Lower lobe of right lung (tissue), 2 donors: ENCODE results near the gene SPDL1. TPM values are rescaled to one million over a fixed set of nuclear protein-coding genes. Genes with fewer than 3 reads are reported as not detected.

ENCODE experiments used
- ATAC-seq, 2 donors: fragments of 200-7000 bp; cut with Tn5 transposase; one replicate each; pipeline ENCODE4 v1.9.1; 2020 to 2022; ENCODE audit warnings: mild to moderate bottlenecking in 2 of 2, moderate library complexity in 2 of 2
- DNase-seq: peaks from one replicate; pipeline ENCODE4 v3.0.0-alpha.2; 2020
- H3K27ac ChIP-seq: fragments of 200-600 bp; one replicate; pipeline ENCODE4 v1.8.0; 2022
- H3K27me3 ChIP-seq: fragments of 200-600 bp; one replicate; pipeline ENCODE4 v1.8.0; 2022; ENCODE audit warnings: low read depth
- H3K36me3 ChIP-seq: fragments of 200-600 bp; one replicate; pipeline ENCODE4 v1.8.0; 2022; ENCODE audit warnings: mild to moderate bottlenecking
- H3K4me1 ChIP-seq: fragments of 200-600 bp; one replicate; pipeline ENCODE4 v1.8.0; 2022
- H3K4me3 ChIP-seq: fragments of 200-600 bp; one replicate; pipeline ENCODE4 v1.8.0; 2022; ENCODE audit warnings: mild to moderate bottlenecking
- H3K9me3 ChIP-seq: fragments of 200-600 bp; one replicate; pipeline ENCODE4 v1.8.0; 2022
- CTCF ChIP-seq: fragments of 200-600 bp; IDR thresholded peaks from one replicate; pipeline ENCODE4 v1.8.0; 2022; ENCODE audit warnings: antibody characterized with exemption, mild to moderate bottlenecking
- intact Hi-C: fragments of 100-400 bp; cut with DNase I; formaldehyde crosslinking; loops from one replicate; pipeline ENCODE4 v1.11.0; 2022
- total RNA-seq: library from RNA; stranded (reverse); fragmentation: NEBNext Ultra II Directional; extraction: Animal tissue kit (Norgen Biotek cat#: 25700); gene quantifications from one replicate; pipeline ENCODE4 v1.2.1, GENCODE V29; 2021
- donor health status: DM: no; HTN: yes; CAD: no; lungs with severe emphysema.

Gene SPDL1
- total RNA-seq, 1 donor from 2014 or later: 4.8 TPM

GRCh38 chr5:169650701-169651331, 67.2 kb downstream of the SPDL1 start:
- TF ChIP-seq CTCF: no peak
- H3K27ac ChIP-seq: no peak overlapping the region
- H3K9me3 ChIP-seq: no peaks in the 10 kb centered on the region
- H3K4me1 ChIP-seq: peaks cover 48% of the 10 kb centered on the region
- peaks cover 5% of the 10 kb centered on the region for H3K36me3 ChIP-seq
- no peaks in the 10 kb centered on the region for H3K27me3 ChIP-seq
- H3K4me3 ChIP-seq: no peak overlapping the region
- intact Hi-C loops: no loop called here
- ATAC-seq: no peak
- no peak for DNase-seq

- intact Hi-C loops: no loop called here
- TF ChIP-seq CTCF: no peak
- Histone ChIP-seq H3K27me3 (no peaks in the 10 kb centered on the region), H3K4me1 (peaks cover 48% of the 10 kb centered on the region), H3K36me3 (peaks cover 5% of the 10 kb centered on the region), H3K4me3 (no peak overlapping the region), H3K27ac (no peak overlapping the region), H3K9me3 (no peaks in the 10 kb centered on the region)
- DNase-seq: no peak
- ATAC-seq: no peak
Observed at GRCh38 chr5:169651526-169651925, 68.0 kb downstream of the SPDL1 start.

- Histone ChIP-seq H3K27me3 (no peaks in the 10 kb centered on the region), H3K4me1 (peaks cover 43% of the 10 kb centered on the region), H3K27ac (no peak overlapping the region), H3K36me3 (peaks cover 5% of the 10 kb centered on the region), H3K4me3 (no peak overlapping the region), H3K9me3 (no peaks in the 10 kb centered on the region)
- ATAC-seq (no peak), DNase-seq (no peak)
- intact Hi-C loops: no loop called here
- no peak for TF ChIP-seq CTCF
Observed at GRCh38 chr5:169652057-169652456, 68.5 kb downstream of the SPDL1 start.

GRCh38 chr5:169653091-169653490, 69.5 kb downstream of the SPDL1 start:
- peaks cover 5% of the 10 kb centered on the region for H3K36me3 ChIP-seq
- intact Hi-C loops: no loop called here
- no peaks in the 10 kb centered on the region for H3K27me3 ChIP-seq
- no peak overlapping the region for H3K27ac ChIP-seq
- H3K4me1 ChIP-seq: peaks cover 38% of the 10 kb centered on the region
- no peak for TF ChIP-seq CTCF
- H3K9me3 ChIP-seq: no peaks in the 10 kb centered on the region
- DNase-seq: no peak
- no peak overlapping the region for H3K4me3 ChIP-seq
- no peak for ATAC-seq

Other genes with a start within 250 kb of the SPDL1 start
- 108 TPM for gene DOCK2, start 53.5 kb downstream of the SPDL1 start, total RNA-seq